ENCODE data around the gene TPRG1.

TPRG1 gene

DNA sequence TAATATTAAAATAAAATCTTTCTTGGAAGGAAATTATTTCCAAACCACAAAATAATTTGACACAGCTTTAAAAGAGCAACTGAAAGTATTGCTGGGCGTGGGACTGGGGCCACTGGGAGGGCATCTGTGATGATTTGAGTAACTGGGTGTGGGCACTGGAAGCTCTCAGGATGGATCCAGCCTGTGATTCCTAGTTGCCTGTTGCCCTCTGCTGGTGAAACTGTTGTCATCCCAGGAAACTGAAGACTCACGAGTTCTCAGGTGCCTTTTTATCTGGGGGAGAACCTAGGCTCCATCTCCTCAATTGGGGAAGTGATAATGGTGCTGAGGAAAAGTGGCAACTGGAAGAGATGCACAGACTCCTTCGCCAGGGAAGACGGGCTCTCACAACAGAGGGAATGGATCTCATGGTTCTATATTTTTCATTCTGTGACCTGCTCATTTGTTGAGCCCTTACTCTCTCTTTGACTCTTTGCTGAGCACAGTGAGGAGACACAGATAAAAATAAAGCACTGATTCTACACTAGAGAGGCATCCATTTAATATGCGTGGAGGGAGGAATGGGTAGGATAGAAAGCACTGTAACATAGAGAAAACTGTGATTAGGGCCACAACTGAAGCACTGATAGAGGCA lies 61.6 kb downstream of the TPRG1 start:
- DNase-seq, result peak; percentile 49

DNA sequence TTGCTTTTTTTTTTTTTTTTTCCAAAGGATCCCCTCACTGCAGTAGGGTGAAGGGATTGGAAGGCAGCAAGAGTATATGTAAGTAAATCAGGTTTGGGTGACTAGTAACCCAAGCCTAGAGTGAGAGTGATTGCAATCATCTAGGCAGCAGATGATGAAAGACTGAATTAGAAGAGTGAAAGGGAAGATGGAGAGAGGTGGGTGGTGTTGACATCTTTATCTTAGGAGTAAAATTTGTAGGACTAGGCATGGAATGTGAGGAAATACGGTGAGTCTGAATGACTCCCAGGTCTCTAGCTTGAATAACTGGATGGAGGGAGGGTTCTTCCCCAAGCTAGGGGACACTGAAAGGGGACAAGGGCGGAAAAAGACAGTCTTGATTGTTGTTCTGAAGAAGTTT lies 63.4 kb downstream of the TPRG1 start:
- DNase-seq, result no peak

GRCh38 chr3:189236352-189236751 lies 64.6 kb downstream of the TPRG1 start:
- no peak for DNase-seq

DNA sequence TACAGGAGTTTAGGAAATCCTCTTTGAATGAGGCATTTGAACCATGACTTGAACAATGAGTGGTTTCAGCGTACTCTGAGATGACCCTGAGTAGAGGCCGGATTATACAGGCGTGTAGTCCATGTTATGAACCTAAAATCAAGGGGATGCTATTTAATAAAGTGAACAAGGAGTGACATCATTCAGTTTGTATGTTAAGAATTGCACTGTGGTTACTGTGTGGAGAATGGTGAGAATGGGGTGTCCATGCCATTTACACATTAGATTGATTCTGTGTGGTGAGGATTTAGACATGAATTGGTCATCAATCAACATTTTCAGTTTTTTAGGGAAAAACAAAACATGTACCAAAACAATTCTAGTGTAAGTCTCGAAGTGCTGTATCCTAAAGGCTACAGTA lies 65.8 kb downstream of the TPRG1 start:
- DNase-seq, result no peak

DNA sequence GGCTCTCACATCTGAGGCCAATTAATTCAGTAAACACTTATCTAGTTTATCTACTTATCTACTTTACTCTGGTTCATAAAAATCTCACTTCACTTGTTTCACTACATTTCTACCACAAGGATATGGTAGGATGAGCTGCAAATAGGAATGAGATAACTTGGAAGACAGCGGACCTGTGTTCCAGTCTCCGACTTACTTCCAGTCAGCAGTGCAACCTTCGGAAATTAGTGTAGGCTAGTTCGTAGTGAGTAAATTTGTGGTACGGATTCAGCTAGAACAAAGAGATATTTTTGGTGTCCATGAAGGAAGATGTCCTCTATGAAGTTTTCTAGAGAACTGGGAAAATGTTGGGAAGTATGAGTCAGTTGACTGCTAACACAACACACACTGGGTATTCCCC lies 66.3 kb downstream of the TPRG1 start:
- DNase-seq, result no peak

DNA sequence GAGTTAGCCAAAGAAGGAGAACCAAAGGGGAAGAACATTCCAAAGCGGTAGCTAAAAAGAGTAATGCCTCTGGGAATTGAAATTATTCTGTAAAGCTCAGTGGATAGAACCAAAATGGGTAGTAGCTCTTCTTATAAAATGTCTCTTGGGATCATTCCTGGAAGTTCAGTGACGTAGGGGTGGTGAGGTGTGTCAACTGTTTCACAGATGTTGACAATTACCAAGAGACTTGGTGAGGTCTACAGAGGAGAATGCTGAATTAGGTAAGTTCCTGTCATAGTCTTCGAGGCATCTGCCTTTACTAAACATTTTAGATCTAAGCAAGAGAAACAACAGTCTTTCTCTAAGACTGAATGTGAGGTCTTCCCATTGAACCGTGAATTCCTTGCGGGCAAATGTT lies 67.8 kb downstream of the TPRG1 start:
- no peak for DNase-seq

GRCh38 chr3:189249987-189250386 lies 78.2 kb downstream of the TPRG1 start:
- DNase-seq, result no peak

DNA sequence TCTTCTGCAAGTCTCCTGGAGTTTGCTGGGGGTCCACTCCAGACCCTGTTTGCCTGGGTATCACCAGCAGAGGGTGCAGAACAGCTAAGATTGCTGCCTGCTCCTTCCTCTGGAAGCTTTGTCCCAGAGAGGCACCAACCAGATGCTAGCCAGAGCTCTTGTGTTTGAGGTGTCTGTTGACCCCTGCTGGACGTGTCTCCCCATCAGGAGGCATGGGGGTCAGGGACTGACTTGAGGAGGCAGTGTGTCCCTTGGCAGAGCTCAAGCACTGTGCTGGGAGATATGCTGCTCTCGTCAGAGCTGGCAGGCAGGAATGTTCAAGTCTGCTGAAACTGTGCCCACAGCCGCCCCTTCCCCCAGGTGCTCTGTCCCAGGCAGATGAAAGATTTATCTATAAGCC lies 86.5 kb downstream of the TPRG1 start:
- no peak for DNase-seq

DNA sequence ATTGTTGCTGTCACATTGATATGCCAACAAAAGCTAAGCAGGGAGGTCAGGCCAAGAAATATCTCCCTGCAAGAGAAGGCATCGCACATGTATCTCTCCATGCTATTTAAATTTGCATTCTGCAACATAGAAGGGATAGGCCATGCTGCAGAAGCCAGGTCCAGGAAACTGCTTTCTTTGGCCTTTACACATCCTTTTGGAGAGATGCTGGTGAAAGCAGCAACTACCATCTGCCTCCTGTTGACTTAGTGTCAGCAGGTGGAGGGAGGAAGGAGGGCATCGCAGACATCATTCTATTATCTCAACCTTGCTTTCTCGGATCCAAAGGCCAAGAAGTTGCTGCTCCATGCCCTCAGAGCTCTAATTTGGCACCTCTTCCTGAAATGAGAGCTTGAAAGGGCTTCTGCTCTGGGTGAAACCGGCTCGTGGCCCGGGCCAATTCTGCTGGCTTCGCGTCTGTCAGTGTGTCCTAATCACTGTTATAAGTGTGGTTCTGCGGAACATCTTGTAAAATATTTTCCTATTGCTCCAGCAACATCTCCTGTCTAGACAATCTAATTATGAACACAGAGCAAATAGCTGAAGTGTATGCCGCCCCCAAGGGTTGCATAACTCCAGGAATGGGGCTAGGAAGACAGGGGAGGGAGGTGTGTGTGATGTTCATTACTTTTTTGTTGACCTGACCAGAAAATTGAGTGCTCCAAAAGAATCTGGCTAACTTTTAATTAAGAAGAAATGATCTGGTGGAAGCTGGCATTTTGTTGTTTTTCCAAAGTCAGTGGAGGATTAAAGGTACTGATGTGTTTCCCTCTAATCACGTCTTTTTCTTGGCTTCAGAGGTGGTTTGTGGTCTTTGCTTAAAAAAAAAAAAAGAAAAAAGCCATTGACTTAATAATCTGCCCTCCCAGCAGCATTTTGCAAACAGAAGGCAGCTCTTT lies 89.1 kb downstream of the TPRG1 start:
- DNase-seq, result no peak

- no peak for DNase-seq
Measured at GRCh38 chr3:189262746-189263145, 91.0 kb downstream of the TPRG1 start.

GRCh38 chr3:189267981-189268613 lies 96.3 kb downstream of the TPRG1 start:
- DNase-seq, result no peak

DNA sequence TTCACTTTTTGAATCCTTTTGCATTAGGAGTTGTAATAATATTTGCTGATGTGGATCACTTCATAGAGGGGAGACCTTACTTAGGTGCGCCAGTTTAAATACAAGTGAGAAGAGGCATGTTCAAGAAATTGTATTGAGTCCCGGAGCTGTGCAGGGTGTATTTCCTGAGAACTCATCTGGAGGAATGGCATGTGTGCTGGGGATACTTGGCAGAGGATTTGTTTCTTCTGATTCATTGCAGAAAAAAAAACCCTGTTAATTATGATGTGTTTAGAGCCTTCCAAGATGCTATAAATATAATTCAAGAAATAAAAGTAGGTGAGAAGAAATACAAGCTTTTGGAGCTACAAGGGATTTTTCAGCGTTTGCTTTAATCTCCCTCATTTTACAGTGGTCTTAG lies 97.6 kb downstream of the TPRG1 start:
- no peak for DNase-seq

DNA sequence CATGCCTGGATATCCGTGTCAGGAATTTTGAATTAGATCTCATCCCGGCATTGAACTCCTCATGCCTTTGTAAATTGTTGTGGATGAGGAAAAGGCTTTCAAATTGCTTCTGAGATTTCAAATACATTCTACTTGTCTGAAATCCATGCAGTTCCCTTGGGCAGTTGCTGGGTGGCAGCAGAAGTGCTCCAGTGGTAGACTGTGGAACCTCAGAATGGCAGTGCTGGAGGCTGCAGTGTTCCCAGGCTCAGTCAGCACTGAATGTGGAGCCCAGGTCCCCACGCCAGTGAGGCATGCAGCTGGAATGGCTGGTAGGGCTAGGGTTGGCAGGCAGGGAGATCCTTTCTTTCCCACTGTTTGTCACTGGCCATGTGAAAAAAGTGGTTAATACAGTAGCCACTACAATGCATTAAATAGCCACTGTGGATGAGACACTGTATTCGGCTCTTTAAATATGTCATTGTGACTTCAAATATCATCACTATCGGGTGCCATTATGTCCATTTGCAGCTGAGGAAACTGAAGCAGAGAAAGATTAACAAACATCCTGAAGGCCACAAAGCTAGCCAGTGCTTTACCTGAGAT lies 98.6 kb downstream of the TPRG1 start:
- peak; percentile 61 for DNase-seq

DNA sequence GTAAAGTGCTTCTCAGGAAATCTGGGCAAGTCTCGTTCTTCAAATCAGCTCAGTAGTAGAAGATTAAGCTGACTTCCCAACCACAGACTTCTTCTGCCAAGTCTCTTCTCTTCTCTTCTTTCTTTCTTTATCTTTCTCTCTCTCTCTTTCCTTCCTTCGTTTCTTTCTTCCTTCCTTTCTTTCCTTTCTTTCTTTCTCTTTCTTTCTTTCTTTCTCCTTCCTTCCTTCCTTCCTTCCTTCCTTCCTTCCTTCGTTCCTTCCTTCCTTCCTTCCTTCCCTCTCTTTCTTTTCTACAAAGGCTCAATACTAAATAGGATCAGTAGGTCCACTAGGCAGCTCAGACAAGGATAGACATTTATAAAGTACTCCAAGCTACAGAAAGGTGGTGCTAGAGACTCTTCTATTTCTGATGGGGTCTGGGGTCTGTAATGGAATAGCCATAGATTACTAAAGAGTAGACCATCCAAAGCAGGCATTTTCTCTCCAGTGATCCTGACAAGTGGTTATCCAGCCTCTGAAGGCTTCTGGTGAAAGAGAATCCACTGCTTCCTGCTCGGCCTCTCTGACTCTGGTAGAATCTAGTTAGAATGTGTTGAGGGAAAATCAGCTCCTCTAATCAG lies 100.8 kb downstream of the TPRG1 start:
- no peak for DNase-seq

DNA sequence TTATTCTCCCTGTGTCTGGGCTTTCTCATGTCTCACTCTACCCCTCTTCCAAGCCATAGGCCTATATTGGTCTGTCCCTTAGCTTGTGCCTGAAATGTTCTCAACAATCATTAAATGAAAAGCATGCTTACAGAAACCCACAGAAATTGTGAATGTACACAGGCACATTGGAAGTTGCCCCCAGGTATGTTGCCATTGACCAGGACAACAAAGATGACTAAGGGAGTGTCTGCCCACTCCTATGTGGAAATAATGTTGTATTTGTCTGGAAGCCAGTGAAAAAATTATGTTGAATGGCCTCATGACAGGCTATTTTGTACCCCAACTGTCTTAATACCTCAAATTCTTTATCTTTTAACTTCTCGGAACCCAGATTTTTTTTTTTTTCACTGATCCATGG lies 102.0 kb downstream of the TPRG1 start:
- no peak for DNase-seq

DNA sequence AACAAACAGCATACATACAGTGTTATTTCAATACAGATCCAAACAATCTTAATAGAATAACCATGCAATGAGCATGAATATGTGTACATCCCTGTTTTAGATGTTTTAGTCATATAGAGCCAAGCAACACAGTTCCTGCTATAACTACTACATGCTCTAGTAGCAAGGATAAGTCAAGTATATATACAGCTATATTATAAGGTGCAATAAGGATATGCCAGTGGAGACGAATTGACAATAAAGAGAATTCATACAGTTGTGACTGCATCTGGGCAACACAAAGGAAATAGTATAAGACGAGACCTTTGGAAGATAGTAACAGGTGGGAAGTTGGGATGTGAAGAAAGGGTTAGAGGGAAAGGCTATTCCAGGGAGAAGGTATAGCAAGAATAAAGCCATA lies 103.4 kb downstream of the TPRG1 start:
- DNase-seq, result no peak

DNA sequence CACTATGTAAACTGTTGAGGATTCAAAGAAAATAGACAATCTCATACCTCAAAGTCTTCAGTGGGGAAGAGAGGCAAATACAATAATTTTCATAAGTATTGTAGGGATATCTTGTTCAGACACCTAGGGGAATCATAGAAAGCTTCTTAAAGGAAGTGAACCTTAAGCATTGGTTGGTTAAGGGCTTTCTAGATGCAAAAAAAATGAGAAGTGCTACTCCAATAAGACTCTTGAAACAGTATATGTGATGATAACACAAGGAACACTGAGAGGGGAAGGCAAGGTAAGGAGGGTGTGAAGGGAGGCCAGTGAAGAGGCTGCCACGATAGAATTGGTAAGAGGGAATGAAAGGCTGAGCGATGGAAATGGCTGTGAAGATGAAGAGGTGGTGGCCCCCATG lies 104.1 kb downstream of the TPRG1 start:
- no peak for DNase-seq

DNA sequence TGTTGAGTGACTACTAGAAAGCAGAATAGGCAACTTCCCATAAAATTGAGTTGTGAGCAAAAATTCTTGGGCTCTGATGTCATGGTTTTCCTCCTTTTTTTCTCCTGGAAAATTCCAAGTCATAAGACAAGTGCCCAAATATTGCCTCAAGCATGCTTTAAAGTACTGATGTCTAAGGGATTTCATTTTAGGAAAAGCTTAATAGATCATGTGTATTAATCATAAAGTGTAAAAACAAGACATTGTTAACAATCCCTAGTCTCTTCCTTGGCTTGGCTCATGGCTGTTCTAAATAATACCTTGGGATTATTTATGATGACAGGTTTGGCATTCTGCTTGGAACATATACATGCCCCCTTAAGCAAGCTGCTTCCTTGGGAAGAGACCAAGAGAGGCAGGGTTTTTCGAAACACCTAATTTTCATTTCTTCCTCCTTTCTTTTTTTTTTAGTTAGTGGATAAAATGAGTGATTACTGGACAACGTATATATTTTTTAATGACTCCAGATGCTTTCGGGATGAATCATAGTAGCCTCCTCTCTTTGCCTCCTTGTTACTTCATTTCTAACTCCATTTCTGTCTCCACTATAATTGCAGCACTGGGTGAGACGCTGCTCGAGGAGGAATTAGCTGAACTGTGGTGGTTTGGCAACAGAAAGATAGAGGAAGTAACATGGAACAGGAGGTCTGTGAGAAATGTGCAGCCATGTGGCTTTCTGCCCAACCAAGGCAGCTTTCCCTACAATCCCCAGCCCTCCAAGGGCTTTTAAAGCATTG lies 104.9 kb downstream of the TPRG1 start:
- no peak for DNase-seq

DNA sequence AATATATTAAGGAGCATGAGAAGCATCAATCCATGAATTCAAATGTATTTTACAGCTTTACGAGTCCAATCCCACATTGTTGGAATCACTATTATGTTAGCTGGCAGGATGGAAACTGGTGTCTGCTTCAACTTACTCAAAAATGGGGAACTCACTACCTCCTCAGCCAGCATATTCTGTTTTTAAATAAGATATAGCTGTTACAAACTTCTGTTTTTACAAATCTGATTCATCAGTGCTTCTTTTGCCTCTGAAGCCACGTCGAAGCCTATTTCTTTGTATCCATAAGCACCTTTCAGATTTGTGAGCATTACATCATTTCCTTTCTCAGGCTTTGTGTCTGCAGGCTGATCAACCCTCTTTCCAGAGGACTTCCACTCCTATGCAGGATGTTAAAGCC lies 105.9 kb downstream of the TPRG1 start:
- no peak for DNase-seq

DNA sequence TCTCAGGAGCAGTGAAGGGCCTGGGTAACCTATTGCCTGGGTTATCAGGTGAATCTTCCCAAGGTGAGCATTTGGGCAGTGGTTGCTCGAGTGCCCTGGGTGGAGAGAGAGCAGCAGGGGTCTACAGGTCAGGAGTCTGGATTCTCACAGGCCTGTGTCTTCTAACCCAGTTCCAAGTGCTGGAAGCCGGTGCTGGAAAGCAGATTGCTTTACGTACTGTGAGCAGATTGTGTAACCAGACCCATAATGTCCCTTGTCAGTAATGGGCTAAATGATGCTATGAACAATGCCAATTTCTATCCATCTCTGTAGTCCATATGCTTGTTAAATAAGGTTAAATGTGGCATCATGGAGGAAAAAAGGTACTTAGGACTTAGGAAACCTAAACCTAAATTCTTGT lies 106.5 kb downstream of the TPRG1 start:
- DNase-seq, result no peak

GRCh38 chr3:189282189-189282588 lies 110.4 kb downstream of the TPRG1 start:
- DNase-seq, result no peak

DNA sequence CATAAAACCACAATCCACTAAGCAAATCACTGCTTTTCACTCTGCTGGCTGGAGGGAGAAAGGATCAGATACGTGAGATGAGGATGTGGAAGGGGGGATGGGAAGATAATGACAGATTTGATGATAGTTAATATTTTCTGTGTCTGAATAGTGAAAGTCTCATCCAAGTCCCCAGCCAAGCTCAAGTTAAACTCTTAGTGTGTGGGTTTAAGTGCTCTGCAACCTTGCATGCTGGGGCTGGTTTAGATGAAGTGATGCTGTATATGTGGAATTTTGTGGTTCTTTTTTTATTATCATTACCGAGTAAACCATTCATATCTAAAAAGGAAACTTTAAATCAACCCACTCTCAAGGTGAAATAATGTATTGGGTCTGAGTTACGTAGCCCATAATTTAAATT lies 111.0 kb downstream of the TPRG1 start:
- DNase-seq, result no peak

Measured in activated CD4-positive, alpha-beta T cell treated with anti-CD3 and anti-CD28 coated beads for 48 hours (primary cell).